Measurements from ENCODE around the gene LAYN.

DNA sequence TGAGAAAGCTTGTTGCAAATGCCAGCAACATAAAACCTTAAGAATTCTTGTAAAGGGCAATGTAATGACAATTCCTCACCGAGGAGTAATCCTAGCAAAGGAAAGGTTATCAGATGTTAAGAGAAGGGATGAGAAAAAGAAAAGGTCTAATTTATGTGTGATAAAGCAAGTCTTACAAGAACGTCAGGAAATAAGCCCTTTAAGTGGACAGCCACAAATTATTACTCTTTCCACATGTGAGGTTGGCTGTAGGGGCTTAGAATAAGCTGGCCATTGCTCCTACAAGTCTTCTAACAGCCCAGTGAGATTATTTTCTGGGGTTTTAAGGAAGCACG is 9.3 kb downstream of the LAYN start:
- no peak for TF ChIP-seq POLR2A (IDR thresholded peaks at IDR 0.05)
- TF ChIP-seq, protein P1, sequence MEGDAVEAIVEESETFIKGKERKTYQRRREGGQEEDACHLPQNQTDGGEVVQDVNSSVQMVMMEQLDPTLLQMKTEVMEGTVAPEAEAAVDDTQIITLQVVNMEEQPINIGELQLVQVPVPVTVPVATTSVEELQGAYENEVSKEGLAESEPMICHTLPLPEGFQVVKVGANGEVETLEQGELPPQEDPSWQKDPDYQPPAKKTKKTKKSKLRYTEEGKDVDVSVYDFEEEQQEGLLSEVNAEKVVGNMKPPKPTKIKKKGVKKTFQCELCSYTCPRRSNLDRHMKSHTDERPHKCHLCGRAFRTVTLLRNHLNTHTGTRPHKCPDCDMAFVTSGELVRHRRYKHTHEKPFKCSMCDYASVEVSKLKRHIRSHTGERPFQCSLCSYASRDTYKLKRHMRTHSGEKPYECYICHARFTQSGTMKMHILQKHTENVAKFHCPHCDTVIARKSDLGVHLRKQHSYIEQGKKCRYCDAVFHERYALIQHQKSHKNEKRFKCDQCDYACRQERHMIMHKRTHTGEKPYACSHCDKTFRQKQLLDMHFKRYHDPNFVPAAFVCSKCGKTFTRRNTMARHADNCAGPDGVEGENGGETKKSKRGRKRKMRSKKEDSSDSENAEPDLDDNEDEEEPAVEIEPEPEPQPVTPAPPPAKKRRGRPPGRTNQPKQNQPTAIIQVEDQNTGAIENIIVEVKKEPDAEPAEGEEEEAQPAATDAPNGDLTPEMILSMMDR (IDR thresholded peaks at IDR 0.05), result no peak
- no peak for TF ChIP-seq POLR2AphosphoS5 (IDR thresholded peaks at IDR 0.05)
